ENCODE measurements around the gene TIMELESS.
"Not testable (repeated sequence)": the region's sequence is repeated elsewhere in the genome, so short reads cannot be mapped to it uniquely, and the experiment has no call there.

TIMELESS gene

GRCh38 chr12:56404227-56404626 is 45.0 kb downstream of the TIMELESS start:
- not testable (repeated sequence) for DNase-seq

- DNase-seq = not testable (repeated sequence)
These were observed 47.6 kb downstream of the TIMELESS start for GRCh38 chr12:56401612-56402011.

- DNase-seq = not testable (repeated sequence)
These were observed 48.1 kb downstream of the TIMELESS start for GRCh38 chr12:56401125-56401524.

- not testable (repeated sequence) for DNase-seq
These were observed 49.8 kb downstream of the TIMELESS start for GRCh38 chr12:56399466-56399865.

GRCh38 chr12:56398324-56398723 is 50.9 kb downstream of the TIMELESS start:
- no peak for DNase-seq

- DNase-seq = no peak
These were observed 56.9 kb downstream of the TIMELESS start for GRCh38 chr12:56392331-56392730.

- no peak for DNase-seq
These were observed 57.5 kb downstream of the TIMELESS start for GRCh38 chr12:56391721-56392120.

GRCh38 chr12:56389412-56389811 is 59.8 kb downstream of the TIMELESS start:
- DNase-seq = no peak

- DNase-seq = no peak
These were observed 62.0 kb downstream of the TIMELESS start for GRCh38 chr12:56387152-56387736.

GRCh38 chr12:56385873-56386272 is 63.4 kb downstream of the TIMELESS start:
- DNase-seq = no peak

GRCh38 chr12:56382611-56383010 is 66.6 kb downstream of the TIMELESS start:
- no peak for DNase-seq

GRCh38 chr12:56377989-56378316 is 71.3 kb downstream of the TIMELESS start:
- DNase-seq = no peak

- DNase-seq = no peak
These were observed 71.8 kb downstream of the TIMELESS start for GRCh38 chr12:56377310-56377988.

- DNase-seq = no peak
These were observed 73.4 kb downstream of the TIMELESS start for GRCh38 chr12:56375598-56376434.

- no peak for DNase-seq
These were observed 74.3 kb downstream of the TIMELESS start for GRCh38 chr12:56374726-56375597.

GRCh38 chr12:56373515-56373914 is 75.7 kb downstream of the TIMELESS start:
- DNase-seq = no peak

- no peak for DNase-seq
These were observed 82.3 kb downstream of the TIMELESS start for GRCh38 chr12:56366948-56367347.

Measured in stimulated activated CD4-positive, alpha-beta T cell treated with anti-CD3 and anti-CD28 coated beads, Interleukin-4, amount 100 ng/mL, for 4 hours (primary cell).